GM21529 (cell line): Measurements from ENCODE around the gene PLCXD1.
"Not testable (repeated sequence)": the region's sequence is repeated elsewhere in the genome, so short reads cannot be mapped to it uniquely, and the experiment has no call there.

Experiments used
- ATAC-seq: cut with Tn5 transposase; IDR thresholded peaks from one replicate; pipeline ENCODE4 v1.9.1; 2021; ENCODE audit not compliant: unreplicated experiment

The PLCXD1 gene

GRCh38 chrX:349702-350101, 68.5 kb downstream of the PLCXD1 start:
- ATAC-seq: no peak

- no peak for ATAC-seq
Observed at GRCh38 chrX:350148-350533, 69.0 kb downstream of the PLCXD1 start.

DNA sequence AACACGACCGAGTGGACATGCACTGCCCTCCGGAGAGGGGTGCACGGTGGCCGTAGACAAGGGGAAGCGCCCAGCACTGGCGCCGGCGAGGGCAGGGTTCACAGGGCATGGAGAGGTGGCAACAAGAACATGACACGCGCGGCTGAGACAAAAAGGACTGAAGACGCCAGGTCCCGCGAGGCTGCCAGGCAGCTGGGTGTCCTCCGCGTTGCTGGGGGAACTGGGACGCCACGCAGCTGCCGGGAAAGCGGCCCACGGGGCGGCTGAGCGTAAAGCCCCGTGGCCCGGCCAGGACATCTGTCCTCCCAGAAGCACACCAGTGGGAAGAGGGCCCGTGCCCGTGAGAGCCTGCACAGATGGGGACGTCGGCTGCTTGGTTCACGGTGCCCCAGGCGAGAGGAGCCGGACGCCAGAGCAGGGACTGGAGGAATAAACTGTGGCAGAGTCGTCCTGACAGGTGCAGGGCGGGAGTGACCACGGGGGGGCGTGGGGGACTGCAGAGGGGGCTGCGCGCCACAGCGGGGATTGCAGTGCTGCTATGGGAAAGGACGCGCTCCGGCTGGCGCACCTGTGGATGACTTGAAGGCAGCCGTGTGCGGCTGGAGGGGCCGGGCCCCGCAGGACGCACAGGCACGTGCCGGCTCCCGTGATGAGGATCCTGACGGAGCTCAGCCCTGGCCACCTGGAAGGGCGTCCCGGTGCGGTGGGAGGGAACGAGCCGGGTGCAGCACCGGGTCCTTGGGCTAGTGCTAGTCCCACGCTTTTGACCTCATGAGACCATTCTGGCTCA, 69.5 kb downstream of the PLCXD1 start:
- ATAC-seq: no peak

DNA sequence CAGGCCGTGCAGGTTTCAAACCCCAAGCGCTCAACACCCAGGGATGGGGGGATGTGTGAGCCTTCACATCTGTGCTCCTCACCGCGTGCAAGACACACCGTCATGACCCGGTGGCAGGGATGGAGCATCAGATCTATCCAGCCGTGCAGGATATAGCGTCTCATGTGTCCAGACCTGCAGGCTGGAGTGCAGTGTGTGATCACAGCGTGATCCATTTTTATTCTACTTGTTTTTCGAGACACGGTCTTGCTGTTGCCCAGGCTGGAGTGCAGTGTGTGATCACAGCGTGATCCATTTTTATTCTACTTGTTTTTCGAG, 70.1 kb downstream of the PLCXD1 start:
- ATAC-seq: not testable (repeated sequence)

DNA sequence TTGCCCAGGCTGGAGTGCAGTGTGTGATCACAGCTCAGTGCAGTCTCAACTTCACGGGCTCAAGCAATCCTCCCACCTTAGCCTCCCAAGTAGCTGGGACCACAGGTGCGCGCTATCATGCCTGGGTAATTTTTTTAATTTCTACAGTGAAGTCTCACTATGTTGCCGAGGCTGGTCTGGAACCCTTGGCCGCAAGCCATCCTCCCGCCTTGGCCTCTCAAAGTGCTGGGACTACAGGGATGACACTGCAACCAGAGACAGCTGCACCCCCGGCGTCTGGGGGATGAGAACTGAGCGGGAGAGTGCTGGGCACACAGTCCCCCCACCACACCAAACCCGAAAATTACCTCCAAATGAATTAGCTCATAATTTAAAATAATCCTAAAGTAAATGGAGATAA, 70.6 kb downstream of the PLCXD1 start:
- no peak for ATAC-seq

DNA sequence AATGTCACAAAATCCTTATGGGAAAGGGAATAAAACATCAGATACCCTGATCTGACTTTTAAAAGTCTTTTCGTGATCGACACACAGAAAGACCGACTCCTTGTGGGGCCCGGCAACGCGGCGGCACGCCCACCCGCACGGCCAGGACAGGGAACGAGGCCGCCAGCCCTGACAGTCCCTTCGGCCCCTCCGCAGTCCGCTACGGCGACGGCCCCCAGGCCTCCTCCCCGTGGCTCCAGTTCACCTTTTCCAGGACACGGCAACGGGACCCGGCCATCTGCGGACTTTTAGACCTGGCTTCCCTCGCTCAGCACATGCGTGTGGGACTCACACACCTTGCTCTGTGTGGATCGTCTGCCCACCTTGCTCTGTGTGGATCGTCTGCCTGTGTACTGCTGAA, 71.0 kb downstream of the PLCXD1 start:
- ATAC-seq: no peak

DNA sequence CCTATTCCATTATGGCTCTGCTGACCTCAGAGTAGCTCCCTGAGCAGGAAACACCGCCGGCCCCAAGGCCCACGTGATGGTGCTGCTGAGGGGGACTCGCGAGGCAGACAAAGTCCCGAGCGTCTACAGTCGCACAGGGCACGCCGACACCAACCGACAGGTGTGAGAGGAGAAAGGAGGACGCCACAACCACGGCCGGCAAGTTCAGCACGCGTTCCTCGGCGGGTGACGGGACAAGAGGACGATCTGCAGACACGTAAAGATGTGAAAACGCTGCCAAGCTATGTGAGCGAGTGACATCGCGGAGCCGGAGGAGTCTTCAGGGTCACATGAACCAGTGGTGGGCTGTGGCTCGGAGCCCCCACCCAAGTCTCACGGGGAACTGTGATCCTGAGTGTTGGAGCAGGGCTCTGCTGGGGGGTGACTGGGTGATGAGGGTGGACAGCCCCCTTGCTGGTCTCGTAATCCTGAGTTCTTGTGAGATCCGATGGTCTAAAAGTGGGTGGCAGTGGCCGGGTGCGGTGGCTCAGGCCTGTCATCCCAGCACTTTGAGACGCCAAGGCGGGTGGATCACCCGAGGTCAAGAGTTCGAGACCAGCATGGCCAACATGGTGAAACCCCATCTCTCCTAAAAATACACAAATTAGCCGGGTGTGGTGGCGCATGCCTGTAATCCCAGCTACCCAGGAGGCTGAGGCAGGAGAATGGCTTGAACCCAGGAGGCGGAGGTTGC, 71.6 kb downstream of the PLCXD1 start:
- ATAC-seq: no peak
